B cell (primary cell): Measurements from ENCODE around the gene C3orf85. TPM values are rescaled to one million over a fixed set of nuclear protein-coding genes. Genes with fewer than 3 reads are reported as not detected.

Experiments used
- ATAC-seq: fragments of 200-7000 bp; cut with Tn5 transposase; one replicate; pipeline ENCODE4 v1.10.0; 2021; ENCODE audit warnings: low read depth, mild to moderate bottlenecking, moderate number of reproducible peaks, moderate library complexity
- CTCF ChIA-PET: fragments of 350-600 bp; sonication (Branson Sonifier 250); formaldehyde crosslinking; loops from one replicate; lab custom pipeline; 2021; ENCODE audit warnings: antibody characterized with exemption, inconsistent platforms; lab: Charles Lee
- POLR2A ChIA-PET: fragments of 350-600 bp; sonication (Branson Sonifier 250); formaldehyde crosslinking; loops from one replicate; lab custom pipeline; 2021; ENCODE audit warnings: antibody characterized with exemption; lab: Charles Lee
- DNase-seq: peaks from one replicate; pipeline ENCODE4 v3.0.0; 2013
- H2AFZ ChIP-seq: 2 replicates; pipeline ENCODE4 v1.6.1; 2012; ENCODE audit warnings: mild to moderate bottlenecking, low read depth, low read length; ENCODE audit not compliant: insufficient read depth, poor library complexity, severe bottlenecking
- H3K27ac ChIP-seq, 2 donors: 1 replicate in 1 of 2; 2 replicates in 1 of 2; pipeline ENCODE4 v1.5.1; 2012 to 2013; ENCODE audit warnings: low read length in 2 of 2, mild to moderate bottlenecking in 2 of 2, moderate library complexity in 1 of 2
- H3K27me3 ChIP-seq, 4 experiments: fragments of 200-600 bp in 1 of 4; sonication (generic) in 1 of 4; replicated peaks in 1 of 4; 1 replicate in 2 of 4; 2 replicates in 2 of 4; pipeline versions ENCODE4 v1.6.1 to v1.7.0; 2013 to 2016; ENCODE audit warnings: low read length in 3 of 4, mild to moderate bottlenecking in 2 of 4, mixed read lengths in 1 of 4, moderate library complexity in 1 of 4; ENCODE audit not compliant: insufficient read depth in 4 of 4, control insufficient read depth in 3 of 4; ENCODE audit errors: control extremely low read depth in 1 of 4
- H3K36me3 ChIP-seq, 2 experiments: replicated peaks in 1 of 2; 1 replicate in 1 of 2; 2 replicates in 1 of 2; pipeline versions ENCODE4 v1.6.1 to v1.7.1; 2013; ENCODE audit warnings: low read length in 1 of 2; ENCODE audit not compliant: insufficient read depth in 2 of 2, control insufficient read depth in 1 of 2; ENCODE audit errors: control extremely low read depth in 1 of 2, extremely low read depth in 1 of 2
- H3K4me1 ChIP-seq, 2 donors: fragments of 200-600 bp in 1 of 2; sonication (generic) in 1 of 2; 1 replicate in 1 of 2; 2 replicates in 1 of 2; pipeline versions ENCODE4 v1.5.1 to v1.6.1; 2013 to 2017; ENCODE audit warnings: low read length in 2 of 2; ENCODE audit not compliant: control insufficient read depth in 2 of 2, insufficient read depth in 2 of 2
- H3K4me2 ChIP-seq: replicated peaks from 2 replicates; pipeline ENCODE3; 2012; ENCODE audit warnings: mild to moderate bottlenecking, low read depth, low read length; ENCODE audit not compliant: poor library complexity, severe bottlenecking
- H3K4me3 ChIP-seq, 5 experiments: fragments of 200-600 bp in 1 of 5; sonication (generic) in 1 of 5; 1 replicate in 3 of 5; 2 replicates in 2 of 5; pipeline versions ENCODE4 v1.5.1 to v1.7.0; 2011 to 2016; ENCODE audit warnings: low read length in 4 of 5, mild to moderate bottlenecking in 4 of 5, low read depth in 2 of 5, control low read depth in 1 of 5, moderate library complexity in 1 of 5; ENCODE audit not compliant: insufficient read depth in 1 of 5; ENCODE audit errors: control extremely low read depth in 1 of 5, extremely low read depth in 1 of 5
- H3K79me2 ChIP-seq: fragments of 200-600 bp; sonication (generic); one replicate; pipeline ENCODE4 v1.6.0; 2016; ENCODE audit warnings: low read length; ENCODE audit not compliant: control insufficient read depth, insufficient read depth
- H3K9ac ChIP-seq: fragments of 200-600 bp; sonication (generic); 2 replicates; pipeline ENCODE4 v1.6.1; 2017; ENCODE audit warnings: mild to moderate bottlenecking, low read length, moderate library complexity
- H3K9me3 ChIP-seq, 3 donors: one replicate each; pipeline versions ENCODE4 v1.6.1 to v1.7.1; 2013; ENCODE audit warnings: low read length in 2 of 3; ENCODE audit not compliant: control insufficient read depth in 2 of 3, insufficient read depth in 1 of 3; ENCODE audit errors: control extremely low read depth in 1 of 3
- H4K20me1 ChIP-seq: 2 replicates; pipeline ENCODE4 v1.6.0; 2012; ENCODE audit warnings: mild to moderate bottlenecking, low read length; ENCODE audit not compliant: insufficient read depth, control insufficient read depth, poor library complexity, severe bottlenecking
- H3K27ac Mint-ChIP-seq: one replicate; pipeline ENCODE4 v1.8.0; 2021; ENCODE audit warnings: mixed read lengths
- H3K27me3 Mint-ChIP-seq: one replicate; pipeline ENCODE4 v1.8.0; 2021; ENCODE audit warnings: mixed read lengths
- H3K4me1 Mint-ChIP-seq: one replicate; pipeline ENCODE4 v1.8.0; 2021; ENCODE audit warnings: mixed read lengths
- H3K4me3 Mint-ChIP-seq: one replicate; pipeline ENCODE4 v1.8.0; 2021; ENCODE audit warnings: mixed read lengths
- H3K9me3 Mint-ChIP-seq: one replicate; pipeline ENCODE4 v1.8.0; 2022; ENCODE audit warnings: mixed read lengths; ENCODE audit not compliant: insufficient read depth
- EZH2 ChIP-seq: IDR thresholded peaks from 2 replicates; pipeline ENCODE4 v1.6.1; 2012; ENCODE audit warnings: borderline replicate concordance, low read depth, mild to moderate bottlenecking, moderate library complexity, low read length; ENCODE audit not compliant: insufficient read depth, poor library complexity, severe bottlenecking
- WGBS: methylation state at CpG from one replicate; pipeline ENCODE4 v1.1.5; 2013; ENCODE audit warnings: missing lambda C conversion rate; ENCODE audit not compliant: insufficient coverage; 5-methylcytosine and 5-hydroxymethylcytosine counted together
- intact Hi-C: fragments of 100-400 bp; cut with micrococcal nuclease; formaldehyde crosslinking; loops from one replicate; pipeline ENCODE4 v1.10.0; 2022
- polyA plus RNA-seq: library from polyadenylated mRNA; depleted of rRNA; stranded (reverse); fragments of >200 nt; gene quantifications from 2 replicates; pipeline ENCODE4 v1.2.3, GENCODE V29; 2012
- total RNA-seq, 2 donors: library from RNA; stranded (reverse); fragments of 120-200 nt in 1 of 2; gene quantifications; 1 replicate in 1 of 2; 2 replicates in 1 of 2; pipeline versions ENCODE4 v1.2.3 to v1.2.4, GENCODE V29; 2013 to 2022
- TF ChIP-seq, protein P1 (sequence below): fragments of 200-600 bp; IDR thresholded peaks from one replicate; pipeline ENCODE4 v1.8.0; 2022; ENCODE audit warnings: antibody characterized with exemption, mild to moderate bottlenecking

Gene C3orf85
- total and polyA plus RNA-seq, 2 donors (not counting 1 experiment from before 2014, with no cell fraction given) = not detected

DNA sequence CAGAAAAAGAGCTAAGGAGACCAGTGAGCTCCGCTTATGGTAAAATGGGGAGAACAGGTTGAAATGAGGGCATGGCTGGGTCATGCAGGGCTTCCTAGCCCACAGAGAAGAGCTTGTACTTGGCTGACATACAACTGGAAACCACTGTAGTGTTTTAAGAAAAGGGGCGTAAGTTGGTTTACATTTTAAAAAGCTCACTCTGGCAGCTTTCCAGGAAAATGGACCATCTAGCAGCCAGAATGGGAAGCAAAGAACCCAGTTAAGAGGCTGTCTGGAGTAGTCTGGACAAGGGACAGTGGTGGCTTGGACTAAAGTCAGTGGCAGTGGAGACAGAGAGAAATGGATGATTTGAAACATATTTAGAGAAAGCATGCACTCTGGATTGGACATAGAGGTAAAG lies 20.5 kb upstream of the C3orf85 start:
- H3K4me1 ChIP-seq = no peaks in the 10 kb centered on the region
- H3K9me3 Mint-ChIP-seq = no peaks in the 10 kb centered on the region
- WGBS = 100% methylated on average over 2 of the region's 2 CpGs
- H3K4me1 Mint-ChIP-seq = no peaks in the 10 kb centered on the region
- no peak overlapping the region for H2AFZ ChIP-seq
- no peak overlapping the region for H3K4me2 ChIP-seq
- H3K27ac Mint-ChIP-seq = no peak overlapping the region
- H3K9ac ChIP-seq = no peak overlapping the region
- TF ChIP-seq, protein P1, sequence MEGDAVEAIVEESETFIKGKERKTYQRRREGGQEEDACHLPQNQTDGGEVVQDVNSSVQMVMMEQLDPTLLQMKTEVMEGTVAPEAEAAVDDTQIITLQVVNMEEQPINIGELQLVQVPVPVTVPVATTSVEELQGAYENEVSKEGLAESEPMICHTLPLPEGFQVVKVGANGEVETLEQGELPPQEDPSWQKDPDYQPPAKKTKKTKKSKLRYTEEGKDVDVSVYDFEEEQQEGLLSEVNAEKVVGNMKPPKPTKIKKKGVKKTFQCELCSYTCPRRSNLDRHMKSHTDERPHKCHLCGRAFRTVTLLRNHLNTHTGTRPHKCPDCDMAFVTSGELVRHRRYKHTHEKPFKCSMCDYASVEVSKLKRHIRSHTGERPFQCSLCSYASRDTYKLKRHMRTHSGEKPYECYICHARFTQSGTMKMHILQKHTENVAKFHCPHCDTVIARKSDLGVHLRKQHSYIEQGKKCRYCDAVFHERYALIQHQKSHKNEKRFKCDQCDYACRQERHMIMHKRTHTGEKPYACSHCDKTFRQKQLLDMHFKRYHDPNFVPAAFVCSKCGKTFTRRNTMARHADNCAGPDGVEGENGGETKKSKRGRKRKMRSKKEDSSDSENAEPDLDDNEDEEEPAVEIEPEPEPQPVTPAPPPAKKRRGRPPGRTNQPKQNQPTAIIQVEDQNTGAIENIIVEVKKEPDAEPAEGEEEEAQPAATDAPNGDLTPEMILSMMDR = no peak
- no peak for TF ChIP-seq EZH2
- H3K79me2 ChIP-seq = no peaks in the 10 kb centered on the region
- no peak overlapping the region for H3K4me3 Mint-ChIP-seq
- POLR2A ChIA-PET = no interaction called here
- H3K9me3 ChIP-seq = peaks cover 0 to 3% (median 0%) of the 10 kb centered on the region in 3 donors
- intact Hi-C loops = no loop called here
- no peaks in the 10 kb centered on the region for H3K36me3 ChIP-seq
- H3K27me3 Mint-ChIP-seq = no peaks in the 10 kb centered on the region
- no peaks in the 10 kb centered on the region for H3K27me3 ChIP-seq
- H4K20me1 ChIP-seq = no peaks in the 10 kb centered on the region
- no peak for ATAC-seq
- CTCF ChIA-PET = no interaction called here
- no peak for DNase-seq
- H3K4me3 ChIP-seq = no peak overlapping the region
- no peak overlapping the region for H3K27ac ChIP-seq

DNA sequence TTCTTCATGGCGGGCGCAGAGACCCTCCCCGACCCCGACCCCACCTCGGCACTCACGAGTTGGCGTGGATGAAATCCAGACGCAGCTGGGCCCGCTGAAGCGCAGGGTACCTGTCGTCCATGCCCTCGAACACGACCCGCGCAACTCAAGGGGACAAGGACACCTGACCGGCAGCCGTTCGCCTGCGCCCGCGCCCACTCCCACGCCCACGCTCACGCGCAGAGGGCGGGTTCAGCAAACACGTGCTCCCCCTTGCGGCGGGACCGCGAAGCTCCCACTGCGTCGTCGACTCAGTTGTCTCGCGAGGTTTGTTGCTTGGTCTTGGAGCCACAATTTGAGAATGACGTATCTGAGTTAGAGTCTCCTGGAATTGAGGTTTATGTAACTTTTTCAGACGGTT lies 18.6 kb upstream of the C3orf85 start, which contains the start of gene MORC1:
TSS of gene MORC1 (minus strand) at position 196 of the 400 bp plus-strand sequence. CDS start at position 121, 75 bp downstream.
- intact Hi-C loops = no loop called here

More for the DNA sequence above, 18.6 kb upstream of the C3orf85 start, which contains the start of gene MORC1:
- no peak for DNase-seq
- no peaks in the 10 kb centered on the region for H3K27me3 ChIP-seq
- TF ChIP-seq, protein P1 = no peak
- TF ChIP-seq EZH2 = no peak
- no peak within 1 kb of the TSS for H3K27ac Mint-ChIP-seq
- H3K4me1 ChIP-seq = no peaks in the 10 kb centered on the region
- no peak within 1 kb of the TSS for H3K27ac ChIP-seq
- no peaks in the 10 kb centered on the region for H3K9me3 Mint-ChIP-seq
- H3K27me3 Mint-ChIP-seq = no peaks in the 10 kb centered on the region
- no peaks in the 10 kb centered on the region for H4K20me1 ChIP-seq
- no peak within 1 kb of the TSS for H3K4me2 ChIP-seq
- H3K4me3 Mint-ChIP-seq = no peak within 1 kb of the TSS
- H3K9me3 ChIP-seq = peaks cover 0 to 3% (median 0%) of the 10 kb centered on the region in 3 donors
- H3K4me1 Mint-ChIP-seq = peaks cover 13% of the 10 kb centered on the region
- H3K36me3 ChIP-seq = no peaks in the 10 kb centered on the region
- H2AFZ ChIP-seq = no peak within 1 kb of the TSS
- no peak for ATAC-seq
- no peaks in the 10 kb centered on the region for H3K79me2 ChIP-seq
- H3K4me3 ChIP-seq = no peak within 1 kb of the TSS
- ChIA-PET POLR2A (no interaction called here), CTCF (no interaction called here)
- H3K9ac ChIP-seq = no peak within 1 kb of the TSS
- 96% methylated on average over 27 of the region's 38 CpGs for WGBS
